ENCODE measurements around the gene SS18L1. TPM values are rescaled to one million over a fixed set of nuclear protein-coding genes. Genes with fewer than 3 reads are reported as not detected.

Gene SS18L1
- total RNA-seq, 1 experiment from 2014 or later, result 21.6 TPM

DNA sequence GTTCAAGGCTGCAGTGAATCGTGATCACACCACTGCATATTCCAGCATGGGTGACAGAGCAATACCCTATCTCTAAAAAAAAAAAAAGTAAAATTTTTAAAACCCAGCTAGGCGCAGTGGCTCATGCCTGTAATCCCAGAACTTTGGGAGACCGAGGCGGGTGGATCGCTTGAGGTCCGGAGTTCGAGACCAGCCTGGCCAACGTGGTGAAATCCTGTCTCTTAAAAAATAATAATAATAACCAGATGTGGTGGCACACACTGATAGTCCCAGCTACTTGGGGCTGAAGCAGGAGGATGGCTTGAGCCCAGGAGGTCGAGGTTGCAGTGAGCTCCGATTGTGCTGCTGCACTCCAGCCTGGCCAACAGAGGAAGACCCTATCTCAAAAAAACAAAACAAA lies 52.7 kb downstream of the SS18L1 start:
- intact Hi-C loops (cut with micrococcal nuclease; ENCODE audit: unreplicated experiment), result no loop called here
- no TSS peak for BruUV-seq (replicated peaks)
- DNase-seq (ENCODE audit: low read depth, low spot score) (no peak), ATAC-seq (no peak)
- TF ChIP-seq POLR2AphosphoS5 (IDR thresholded peaks at IDR 0.05; ENCODE audit: low read depth, low read length), result no peak
- TF ChIP-seq SIN3A (IDR thresholded peaks at IDR 0.05; ENCODE audit: borderline replicate concordance, insufficient read depth, low read depth, low read length), result no peak
- no peak for TF ChIP-seq TCF7L2 (IDR thresholded peaks at IDR 0.05; ENCODE audit: low read depth, low read length)
- TF ChIP-seq, protein P1, sequence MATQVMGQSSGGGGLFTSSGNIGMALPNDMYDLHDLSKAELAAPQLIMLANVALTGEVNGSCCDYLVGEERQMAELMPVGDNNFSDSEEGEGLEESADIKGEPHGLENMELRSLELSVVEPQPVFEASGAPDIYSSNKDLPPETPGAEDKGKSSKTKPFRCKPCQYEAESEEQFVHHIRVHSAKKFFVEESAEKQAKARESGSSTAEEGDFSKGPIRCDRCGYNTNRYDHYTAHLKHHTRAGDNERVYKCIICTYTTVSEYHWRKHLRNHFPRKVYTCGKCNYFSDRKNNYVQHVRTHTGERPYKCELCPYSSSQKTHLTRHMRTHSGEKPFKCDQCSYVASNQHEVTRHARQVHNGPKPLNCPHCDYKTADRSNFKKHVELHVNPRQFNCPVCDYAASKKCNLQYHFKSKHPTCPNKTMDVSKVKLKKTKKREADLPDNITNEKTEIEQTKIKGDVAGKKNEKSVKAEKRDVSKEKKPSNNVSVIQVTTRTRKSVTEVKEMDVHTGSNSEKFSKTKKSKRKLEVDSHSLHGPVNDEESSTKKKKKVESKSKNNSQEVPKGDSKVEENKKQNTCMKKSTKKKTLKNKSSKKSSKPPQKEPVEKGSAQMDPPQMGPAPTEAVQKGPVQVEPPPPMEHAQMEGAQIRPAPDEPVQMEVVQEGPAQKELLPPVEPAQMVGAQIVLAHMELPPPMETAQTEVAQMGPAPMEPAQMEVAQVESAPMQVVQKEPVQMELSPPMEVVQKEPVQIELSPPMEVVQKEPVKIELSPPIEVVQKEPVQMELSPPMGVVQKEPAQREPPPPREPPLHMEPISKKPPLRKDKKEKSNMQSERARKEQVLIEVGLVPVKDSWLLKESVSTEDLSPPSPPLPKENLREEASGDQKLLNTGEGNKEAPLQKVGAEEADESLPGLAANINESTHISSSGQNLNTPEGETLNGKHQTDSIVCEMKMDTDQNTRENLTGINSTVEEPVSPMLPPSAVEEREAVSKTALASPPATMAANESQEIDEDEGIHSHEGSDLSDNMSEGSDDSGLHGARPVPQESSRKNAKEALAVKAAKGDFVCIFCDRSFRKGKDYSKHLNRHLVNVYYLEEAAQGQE (IDR thresholded peaks at IDR 0.05; ENCODE audit: insufficient read depth in 1 of 2, low read depth in 2 of 2, low read length in 1 of 2), result no peak
- TF ChIP-seq, protein P2, sequence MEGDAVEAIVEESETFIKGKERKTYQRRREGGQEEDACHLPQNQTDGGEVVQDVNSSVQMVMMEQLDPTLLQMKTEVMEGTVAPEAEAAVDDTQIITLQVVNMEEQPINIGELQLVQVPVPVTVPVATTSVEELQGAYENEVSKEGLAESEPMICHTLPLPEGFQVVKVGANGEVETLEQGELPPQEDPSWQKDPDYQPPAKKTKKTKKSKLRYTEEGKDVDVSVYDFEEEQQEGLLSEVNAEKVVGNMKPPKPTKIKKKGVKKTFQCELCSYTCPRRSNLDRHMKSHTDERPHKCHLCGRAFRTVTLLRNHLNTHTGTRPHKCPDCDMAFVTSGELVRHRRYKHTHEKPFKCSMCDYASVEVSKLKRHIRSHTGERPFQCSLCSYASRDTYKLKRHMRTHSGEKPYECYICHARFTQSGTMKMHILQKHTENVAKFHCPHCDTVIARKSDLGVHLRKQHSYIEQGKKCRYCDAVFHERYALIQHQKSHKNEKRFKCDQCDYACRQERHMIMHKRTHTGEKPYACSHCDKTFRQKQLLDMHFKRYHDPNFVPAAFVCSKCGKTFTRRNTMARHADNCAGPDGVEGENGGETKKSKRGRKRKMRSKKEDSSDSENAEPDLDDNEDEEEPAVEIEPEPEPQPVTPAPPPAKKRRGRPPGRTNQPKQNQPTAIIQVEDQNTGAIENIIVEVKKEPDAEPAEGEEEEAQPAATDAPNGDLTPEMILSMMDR (IDR thresholded peaks at IDR 0.05), result no peak
- Histone ChIP-seq H3K27ac (ENCODE audit: low read length) (no peak overlapping the region), H3K27me3 (ENCODE audit: control insufficient read depth, insufficient read depth, low read length) (no peaks in the 10 kb centered on the region), H3K9me3 (ENCODE audit: control insufficient read depth, insufficient read depth, low read depth, low read length) (no peaks in the 10 kb centered on the region), H3K4me3 (ENCODE audit: low read depth in 2 of 2, low read length in 2 of 2) (no peak overlapping the region), H3K4me1 (ENCODE audit: control insufficient read depth, insufficient read depth, low read length) (no peaks in the 10 kb centered on the region), H3K36me3 (ENCODE audit: control insufficient read depth, insufficient read depth, low read length) (peaks cover 10% of the 10 kb centered on the region)
- in situ Hi-C loops (cut with HindIII; ENCODE audit: low pct_unique_long_range_greater_than_20kb, low sequenced_read_pairs), result no loop called here
- ChIA-PET POLR2A (interaction anchor here (0.8 kb wide), 1 partner anchor 65 kb away, joined by 6 read pairs; no protein-coding TSS in a partner anchor), CTCF (no interaction called here)

DNA sequence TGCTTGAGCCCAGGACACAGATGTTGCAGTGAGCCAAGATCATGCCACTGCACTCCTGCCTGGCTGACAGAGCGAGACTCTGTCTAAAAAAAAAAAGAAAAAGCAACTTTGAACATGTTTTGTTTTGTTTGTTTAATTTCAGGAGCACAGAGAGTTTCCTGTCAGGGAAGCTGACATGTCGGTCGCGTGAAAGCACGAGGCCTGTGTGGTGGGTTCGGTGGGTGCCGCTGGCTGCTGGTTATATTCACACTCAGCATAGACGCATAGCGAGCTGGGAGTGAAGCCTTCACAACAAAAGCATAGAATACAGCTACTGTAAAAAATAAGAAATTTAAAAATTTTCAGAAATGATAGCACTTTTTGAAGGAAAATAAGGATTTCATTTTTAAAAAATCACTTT lies 53.7 kb downstream of the SS18L1 start:
- H3K9me3 ChIP-seq (ENCODE audit: control insufficient read depth, insufficient read depth, low read depth, low read length), result no peaks in the 10 kb centered on the region
- BruUV-seq (replicated peaks), result no TSS peak
- no peaks in the 10 kb centered on the region for H3K4me1 ChIP-seq (ENCODE audit: control insufficient read depth, insufficient read depth, low read length)
- H3K4me3 ChIP-seq (ENCODE audit: low read depth in 2 of 2, low read length in 2 of 2), result no peak overlapping the region
- CTCF ChIA-PET, result no interaction called here
- intact Hi-C loops (cut with micrococcal nuclease; ENCODE audit: unreplicated experiment), result no loop called here
- in situ Hi-C loops (cut with HindIII; ENCODE audit: low pct_unique_long_range_greater_than_20kb, low sequenced_read_pairs), result no loop called here
- POLR2A ChIA-PET, result no interaction called here
- no peak for DNase-seq (ENCODE audit: low read depth, low spot score)
- ATAC-seq, result no peak
- no peak overlapping the region for H3K27ac ChIP-seq (ENCODE audit: low read length)
- TF ChIP-seq TCF7L2 (IDR thresholded peaks at IDR 0.05; ENCODE audit: low read depth, low read length) (no peak), POLR2AphosphoS5 (IDR thresholded peaks at IDR 0.05; ENCODE audit: low read depth, low read length) (no peak), SIN3A (IDR thresholded peaks at IDR 0.05; ENCODE audit: borderline replicate concordance, insufficient read depth, low read depth, low read length) (no peak)
- TF ChIP-seq, protein P1 (IDR thresholded peaks at IDR 0.05; ENCODE audit: insufficient read depth in 1 of 2, low read depth in 2 of 2, low read length in 1 of 2), result no peak
- TF ChIP-seq, protein P2 (IDR thresholded peaks at IDR 0.05), result no peak
- no peaks in the 10 kb centered on the region for H3K27me3 ChIP-seq (ENCODE audit: control insufficient read depth, insufficient read depth, low read length)
- peaks cover 10% of the 10 kb centered on the region for H3K36me3 ChIP-seq (ENCODE audit: control insufficient read depth, insufficient read depth, low read length)

Measured in Panc1 (cell line).